NT2/D1 (cell line): ENCODE results near the gene PPP3R1.

Experiments used
- YY1 ChIP-seq: IDR thresholded peaks from 2 replicates; pipeline ENCODE4 v1.6.1; 2011; ENCODE audit not compliant: insufficient read length, insufficient read depth
- ZNF274 ChIP-seq: IDR thresholded peaks from 2 replicates; pipeline ENCODE4 v1.6.1; 2011; ENCODE audit warnings: mild to moderate bottlenecking, low read depth, low read length

DNA sequence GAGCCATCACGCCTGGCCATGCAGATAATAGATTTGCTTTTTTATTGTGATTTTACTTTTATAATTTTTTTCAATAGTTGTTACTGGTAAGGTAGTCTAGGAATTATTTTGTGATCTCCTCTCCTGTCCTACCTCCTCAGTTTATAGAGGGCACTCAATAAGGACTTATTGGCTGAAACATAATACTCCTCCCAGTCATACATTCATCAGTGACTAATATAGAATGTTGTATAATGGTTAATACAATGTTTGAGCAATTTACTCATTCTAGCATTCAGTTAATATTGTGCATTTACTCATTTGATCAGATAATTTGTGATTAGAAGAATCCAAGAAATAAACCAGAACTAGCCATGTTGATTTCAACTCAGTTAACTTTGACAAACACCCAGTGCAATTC lies 25.8 kb upstream of the PPP3R1 start:
- no peak for TF ChIP-seq YY1
- TF ChIP-seq ZNF274 = no peak
